ENCODE data around the gene TRIM14. TPM values are rescaled to one million over a fixed set of nuclear protein-coding genes. Genes with fewer than 3 reads are reported as not detected.
A peak's percentile ranks its signal among the peaks of the same experiment; 100 is the strongest.

The TRIM14 gene
- total and polyA plus RNA-seq, 2 of the 13 experiments (the other 11 are each of a cell fraction or from before 2014, with no cell fraction given), result 9.2 to 13.0 TPM

DNA sequence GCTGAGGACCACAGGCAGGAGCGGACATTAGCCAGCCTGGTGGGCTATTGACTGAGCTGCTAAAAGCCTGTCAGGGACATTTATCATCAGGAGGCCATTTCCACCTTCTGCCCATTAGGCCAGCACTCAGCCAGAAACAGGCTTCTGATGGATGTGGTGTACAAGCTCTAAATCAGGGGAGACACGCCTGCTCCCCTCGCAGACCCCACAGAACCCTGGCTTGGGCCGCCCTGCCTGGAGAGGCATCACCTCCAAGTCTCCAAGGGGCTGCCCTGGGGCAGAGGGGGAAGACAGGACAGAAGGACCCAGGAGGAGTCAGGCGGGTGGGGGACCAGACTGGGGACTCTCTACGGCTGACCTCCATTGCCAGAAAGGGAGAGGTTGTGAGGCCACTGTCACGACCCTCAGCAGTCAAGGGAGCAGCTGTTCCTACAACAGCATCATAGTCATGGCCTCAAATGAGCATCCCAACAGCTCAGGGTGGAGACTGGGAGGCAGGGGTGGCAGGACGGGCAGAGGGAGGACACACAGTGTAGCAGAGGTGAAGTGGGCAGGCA is 24.0 kb upstream of the TRIM14 start (continued):
- TF ChIP-seq, protein P1, sequence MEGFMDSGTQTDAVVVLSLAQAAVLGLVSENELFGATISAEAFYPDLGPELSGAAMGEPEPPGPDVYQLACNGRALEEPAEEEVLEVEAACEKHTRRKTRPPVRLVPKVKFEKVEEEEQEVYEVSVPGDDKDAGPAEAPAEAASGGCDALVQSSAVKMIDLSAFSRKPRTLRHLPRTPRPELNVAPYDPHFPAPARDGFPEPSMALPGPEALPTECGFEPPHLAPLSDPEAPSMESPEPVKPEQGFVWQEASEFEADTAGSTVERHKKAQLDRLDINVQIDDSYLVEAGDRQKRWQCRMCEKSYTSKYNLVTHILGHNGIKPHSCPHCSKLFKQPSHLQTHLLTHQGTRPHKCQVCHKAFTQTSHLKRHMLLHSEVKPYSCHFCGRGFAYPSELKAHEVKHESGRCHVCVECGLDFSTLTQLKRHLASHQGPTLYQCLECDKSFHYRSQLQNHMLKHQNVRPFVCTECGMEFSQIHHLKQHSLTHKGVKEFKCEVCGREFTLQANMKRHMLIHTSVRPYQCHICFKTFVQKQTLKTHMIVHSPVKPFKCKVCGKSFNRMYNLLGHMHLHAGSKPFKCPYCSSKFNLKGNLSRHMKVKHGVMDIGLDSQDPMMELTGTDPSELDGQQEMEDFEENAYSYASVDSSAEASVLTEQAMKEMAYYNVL (CRISPR knock-in tag; IDR thresholded peaks at IDR 0.05; ENCODE audit: borderline replicate concordance), result no peak
- TF ChIP-seq REPIN1 (CRISPR knock-in tag; IDR thresholded peaks at IDR 0.05; ENCODE audit: borderline replicate concordance, low read depth) (no peak), ZNF747 (CRISPR knock-in tag; IDR thresholded peaks at IDR 0.05; ENCODE audit: borderline replicate concordance) (no peak), SCMH1 (CRISPR knock-in tag; IDR thresholded peaks at IDR 0.05; ENCODE audit: borderline replicate concordance) (no peak)

DNA sequence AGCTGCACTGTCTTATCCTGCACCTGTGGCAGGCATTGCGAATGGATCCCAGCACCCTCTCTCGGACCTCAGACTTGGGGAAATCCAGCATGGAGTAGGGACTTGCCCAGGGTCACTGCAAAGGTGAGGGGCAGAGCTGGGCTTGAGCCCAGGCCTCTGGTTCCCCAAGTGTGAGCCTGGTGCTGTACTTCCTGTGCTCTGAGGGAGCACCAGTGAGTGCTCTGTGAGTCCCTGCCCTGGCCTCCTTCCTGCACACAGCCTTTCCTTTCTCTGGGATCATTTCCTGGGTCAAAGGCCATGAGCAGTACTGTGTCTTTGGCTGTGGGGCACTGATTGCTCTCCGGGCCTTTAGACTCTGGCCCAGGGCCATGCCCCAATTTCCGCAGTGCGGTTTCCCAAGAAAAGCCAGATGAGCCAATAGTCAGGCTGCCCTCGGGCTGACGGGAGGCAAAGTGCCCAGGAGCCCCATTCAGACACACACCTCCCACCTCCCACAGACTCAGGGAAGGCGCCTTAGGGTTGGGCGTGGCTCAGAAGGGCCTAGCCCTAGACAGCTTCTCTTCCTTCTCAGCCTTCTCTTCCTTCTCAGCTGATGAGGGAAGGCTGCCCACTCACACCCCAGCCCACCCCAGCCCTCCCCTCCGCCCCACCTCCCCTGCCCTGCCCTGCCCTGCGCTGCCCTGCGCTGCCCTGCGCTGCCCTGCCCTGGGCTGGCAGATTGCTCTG is 23.3 kb upstream of the TRIM14 start:
- Histone ChIP-seq H3K9ac (ENCODE audit: insufficient read depth, low read depth, low read length) (peak overlapping the region; percentile 44; the same call in 1 of the 2 replicates), H3K79me2 (ENCODE audit: insufficient read depth, low read length) (no peaks in the 10 kb centered on the region), H3K9me3 (ENCODE audit: low read length) (no peaks in the 10 kb centered on the region), H3K4me1 (ENCODE audit: insufficient read depth, low read length) (peaks cover 33% of the 10 kb centered on the region), H4K20me1 (ENCODE audit: insufficient read depth, low read length) (no peaks in the 10 kb centered on the region), H3K4me2 (ENCODE audit: low read depth, low read length) (peak overlapping the region; percentile 6; the same call in 1 of the 2 replicates), H3K4me3 (replicated peaks in 1 of 3; ENCODE audit: insufficient read depth in 1 of 3, low read depth in 2 of 3, low read length in 3 of 3) (peak overlapping the region in 1 of 3 experiments; percentile 1; a peak in 1 of 6 replicates), H3K36me3 (replicated peaks in 1 of 2; ENCODE audit: control insufficient read depth in 1 of 2, insufficient read depth in 2 of 2, low read length in 2 of 2) (peaks cover 3 to 20% of the 10 kb centered on the region in 2 experiments; a peak in 3 of 5 replicates), H3K27me3 (ENCODE audit: control insufficient read depth in 1 of 2, insufficient read depth in 2 of 2, low read length in 2 of 2) (no peaks in the 10 kb centered on the region), H2AFZ (ENCODE audit: low read length) (peak overlapping the region; percentile 49), H3K27ac (ENCODE audit: extremely low read length, insufficient read depth, low read length) (peak overlapping the region; percentile 67)
- FAIRE-seq, result peak; percentile 28
- ChIA-PET POLR2A (interaction anchor here (1.1 to 1.5 kb wide), 2 partner anchors 23 to 50 kb away, joined by 4 to 8 read pairs; partner anchors contain the start of genes CORO2A and TRIM14), CTCF (ENCODE audit: low intra/inter-chr PET ratio, low total read pairs) (no interaction called here)
- BruUV-seq (replicated peaks), result no TSS peak
- WGBS (ENCODE audit: low lambda C conversion rate), result 70% methylated on average over 7 of the region's 13 CpGs
- peak; percentile 51 for DNase-seq (ENCODE audit: low spot score)
- intact Hi-C loops (cut with micrococcal nuclease; ENCODE audit: unreplicated experiment), result no loop called here
- in situ Hi-C loops (cut with HindIII; ENCODE audit: extremely low pct_ligation_motif_present, low pct_unique_long_range_greater_than_20kb), result no loop called here
- peak; percentile 52 for ATAC-seq
- TF ChIP-seq ZBTB7A (CRISPR knock-in tag; IDR thresholded peaks at IDR 0.05) (no peak), CBX2 (IDR thresholded peaks at IDR 0.05; ENCODE audit: low read depth, low read length) (no peak), CBX2 (CRISPR knock-in tag; IDR thresholded peaks at IDR 0.05; ENCODE audit: low read depth) (no peak)
- TF ChIP-seq, protein P2, sequence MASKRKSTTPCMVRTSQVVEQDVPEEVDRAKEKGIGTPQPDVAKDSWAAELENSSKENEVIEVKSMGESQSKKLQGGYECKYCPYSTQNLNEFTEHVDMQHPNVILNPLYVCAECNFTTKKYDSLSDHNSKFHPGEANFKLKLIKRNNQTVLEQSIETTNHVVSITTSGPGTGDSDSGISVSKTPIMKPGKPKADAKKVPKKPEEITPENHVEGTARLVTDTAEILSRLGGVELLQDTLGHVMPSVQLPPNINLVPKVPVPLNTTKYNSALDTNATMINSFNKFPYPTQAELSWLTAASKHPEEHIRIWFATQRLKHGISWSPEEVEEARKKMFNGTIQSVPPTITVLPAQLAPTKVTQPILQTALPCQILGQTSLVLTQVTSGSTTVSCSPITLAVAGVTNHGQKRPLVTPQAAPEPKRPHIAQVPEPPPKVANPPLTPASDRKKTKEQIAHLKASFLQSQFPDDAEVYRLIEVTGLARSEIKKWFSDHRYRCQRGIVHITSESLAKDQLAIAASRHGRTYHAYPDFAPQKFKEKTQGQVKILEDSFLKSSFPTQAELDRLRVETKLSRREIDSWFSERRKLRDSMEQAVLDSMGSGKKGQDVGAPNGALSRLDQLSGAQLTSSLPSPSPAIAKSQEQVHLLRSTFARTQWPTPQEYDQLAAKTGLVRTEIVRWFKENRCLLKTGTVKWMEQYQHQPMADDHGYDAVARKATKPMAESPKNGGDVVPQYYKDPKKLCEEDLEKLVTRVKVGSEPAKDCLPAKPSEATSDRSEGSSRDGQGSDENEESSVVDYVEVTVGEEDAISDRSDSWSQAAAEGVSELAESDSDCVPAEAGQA (IDR thresholded peaks at IDR 0.05; ENCODE audit: low read depth), result no peak
- TF ChIP-seq, protein P2 (CRISPR knock-in tag; IDR thresholded peaks at IDR 0.05; ENCODE audit: borderline replicate concordance), result no peak
- TF ChIP-seq, protein P3, sequence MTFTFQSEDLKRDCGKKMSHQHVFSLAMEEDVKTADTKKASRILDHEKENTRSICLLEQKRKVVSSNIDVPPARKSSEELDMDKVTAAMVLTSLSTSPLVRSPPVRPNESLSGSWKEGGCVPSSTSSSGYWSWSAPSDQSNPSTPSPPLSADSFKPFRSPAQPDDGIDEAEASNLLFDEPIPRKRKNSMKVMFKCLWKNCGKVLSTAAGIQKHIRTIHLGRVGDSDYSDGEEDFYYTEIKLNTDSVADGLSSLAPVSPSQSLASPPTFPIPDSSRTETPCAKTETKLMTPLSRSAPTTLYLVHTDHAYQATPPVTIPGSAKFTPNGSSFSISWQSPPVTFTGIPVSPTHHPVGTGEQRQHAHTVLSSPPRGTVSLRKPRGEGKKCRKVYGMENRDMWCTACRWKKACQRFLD (CRISPR knock-in tag; IDR thresholded peaks at IDR 0.05; ENCODE audit: borderline replicate concordance), result no peak

Measured in HepG2 (cell line).